Inferior parietal cortex (tissue), 1 donor: ENCODE data around the gene ACVR1.
"Not testable (repeated sequence)": the region's sequence is repeated elsewhere in the genome, so short reads cannot be mapped to it uniquely, and the experiment has no call there.

Experiments
- DNase-seq: peaks from one replicate; pipeline ENCODE4 v3.0.0-alpha.2; 2016; ENCODE audit errors: extremely low spot score

The ACVR1 gene

DNA sequence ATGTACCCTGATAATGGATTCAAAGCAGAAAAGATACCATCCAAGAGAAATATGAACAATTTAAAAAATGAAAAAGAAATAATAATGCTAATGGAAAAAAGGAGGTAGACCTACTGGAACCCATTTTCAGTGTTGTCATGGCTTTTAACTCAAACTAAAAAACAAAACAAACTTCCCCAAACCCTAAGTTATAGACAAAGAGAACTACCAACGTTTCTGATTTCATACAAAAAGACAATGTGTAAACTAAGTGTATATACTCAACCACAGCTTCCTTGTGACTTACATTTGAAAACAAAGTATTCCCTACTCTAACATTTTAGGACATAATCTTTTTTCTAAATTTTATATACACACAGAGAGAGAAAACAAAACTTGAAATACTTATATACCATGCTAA is 45.9 kb downstream of the ACVR1 start:
- DNase-seq = no peak

DNA sequence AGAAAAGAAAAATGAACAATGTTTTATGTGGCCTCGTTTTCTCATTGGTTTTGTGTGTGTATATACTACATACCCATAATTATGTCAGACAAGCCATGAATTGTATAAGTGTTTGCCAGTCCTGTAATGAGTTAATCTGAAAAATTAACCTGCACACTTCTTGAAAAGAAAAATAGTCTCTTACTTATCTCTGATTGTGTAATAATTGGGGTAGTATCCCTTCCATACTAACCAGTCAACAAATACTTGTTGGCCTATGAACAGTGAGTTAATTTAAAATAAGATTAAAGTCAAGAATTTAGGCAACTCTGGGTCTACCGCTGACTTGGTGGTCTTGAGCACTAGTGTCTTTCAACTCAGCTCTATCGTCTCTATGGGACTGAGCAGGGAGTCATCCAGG is 48.8 kb downstream of the ACVR1 start:
- no peak for DNase-seq

DNA sequence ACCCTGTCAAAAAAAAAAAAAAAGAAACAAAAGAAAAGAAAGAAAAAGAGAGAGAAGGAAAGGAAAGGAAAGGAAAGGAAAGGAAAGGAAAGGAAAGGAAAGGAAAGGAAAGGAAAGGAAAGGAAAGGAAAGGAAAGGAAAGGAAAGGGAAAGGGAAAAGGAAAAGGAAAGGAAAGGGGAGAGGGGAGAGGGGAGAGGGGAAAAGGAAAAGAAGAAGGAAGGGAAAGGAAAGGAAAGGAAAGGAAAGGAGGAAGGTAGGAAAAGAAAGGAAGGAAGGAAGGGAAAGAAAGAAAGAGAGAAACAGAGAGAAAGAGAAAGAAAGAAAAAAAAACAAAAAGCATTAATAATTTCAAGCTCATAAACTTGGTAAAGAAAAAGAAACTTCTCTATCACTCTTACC is 49.5 kb downstream of the ACVR1 start:
- DNase-seq = not testable (repeated sequence)

DNA sequence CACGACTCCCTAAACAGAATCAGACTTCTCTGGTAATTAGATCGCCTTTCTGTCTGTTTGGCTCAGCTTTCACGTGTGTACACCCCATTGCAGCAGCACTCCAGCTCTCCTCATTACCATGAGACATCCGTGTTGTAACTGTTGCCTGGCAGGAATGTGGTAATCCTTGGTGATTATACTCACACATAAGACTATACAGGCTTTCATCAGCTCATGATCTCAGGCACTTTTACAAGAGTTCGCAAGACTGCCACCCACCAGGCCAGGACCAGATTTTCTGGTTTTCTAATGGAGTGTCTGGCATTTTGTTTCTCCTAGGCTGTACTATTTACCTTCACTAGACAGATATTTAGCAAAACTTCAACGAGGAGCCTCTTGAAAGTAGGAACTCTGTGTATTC is 50.2 kb downstream of the ACVR1 start:
- no peak for DNase-seq

DNA sequence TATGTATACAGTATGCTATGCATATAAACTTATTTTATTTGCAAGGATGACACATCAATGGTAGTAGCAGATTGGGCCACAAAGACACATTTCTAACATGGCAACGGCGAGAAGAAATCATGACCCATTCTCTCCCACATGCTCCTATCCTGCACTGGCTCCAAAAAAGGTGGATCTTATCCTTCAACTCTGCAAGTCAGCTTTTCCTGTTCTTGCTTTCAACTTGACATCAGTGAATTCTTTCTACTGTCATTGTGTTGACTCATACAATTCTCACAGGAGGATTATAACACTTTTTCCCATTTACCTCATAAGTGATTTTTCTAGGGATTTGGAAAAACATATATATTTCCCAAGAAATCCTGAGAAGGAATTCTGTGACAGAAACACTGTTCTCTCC is 53.1 kb downstream of the ACVR1 start:
- DNase-seq = no peak

DNA sequence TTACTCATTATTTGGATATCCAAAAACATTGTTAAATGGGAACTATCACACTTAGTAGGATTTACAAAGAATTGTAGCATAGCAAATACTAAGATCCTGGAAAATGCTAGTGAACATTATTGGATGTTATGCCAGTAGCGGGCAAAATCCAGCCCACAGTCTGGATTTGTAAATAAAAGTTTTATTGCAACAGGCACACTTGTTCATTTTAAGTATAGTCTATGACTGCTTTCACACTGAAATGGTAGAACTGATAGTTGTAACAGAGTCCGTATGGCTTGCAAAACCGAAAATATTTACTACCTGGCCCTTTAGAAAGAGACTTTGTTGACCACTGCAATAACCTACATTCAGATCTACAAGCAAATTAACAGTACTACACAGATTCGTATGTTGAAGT is 53.6 kb downstream of the ACVR1 start:
- DNase-seq = no peak

DNA sequence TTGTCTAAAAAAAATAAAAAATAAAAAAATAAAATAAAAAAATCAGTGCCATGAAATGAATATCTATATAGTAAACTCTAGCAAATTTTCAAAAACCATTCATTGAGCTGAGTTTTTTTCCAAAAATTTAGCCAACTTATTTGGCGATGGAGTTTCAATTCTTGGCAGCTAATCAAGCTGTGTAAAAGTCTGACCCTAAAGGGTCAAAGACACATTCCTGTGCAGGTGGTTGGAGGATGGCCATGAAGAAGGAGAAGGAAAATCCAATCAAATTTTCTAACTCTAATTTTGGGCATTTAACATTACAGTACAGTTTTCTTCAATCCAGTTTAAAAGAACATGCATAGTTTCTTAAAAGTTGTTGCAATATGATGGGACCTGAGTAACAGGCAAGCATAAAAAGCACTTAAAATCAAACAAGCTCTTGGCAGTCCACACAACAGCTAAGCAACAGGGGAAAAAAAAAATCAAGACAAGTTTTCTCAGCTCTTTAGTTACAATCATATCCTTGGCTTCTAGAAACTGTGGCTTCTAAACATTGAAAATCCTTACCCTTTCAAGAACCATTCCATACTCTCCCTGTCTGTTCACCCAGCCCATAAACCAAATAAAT is 54.5 kb downstream of the ACVR1 start:
- DNase-seq = no peak

DNA sequence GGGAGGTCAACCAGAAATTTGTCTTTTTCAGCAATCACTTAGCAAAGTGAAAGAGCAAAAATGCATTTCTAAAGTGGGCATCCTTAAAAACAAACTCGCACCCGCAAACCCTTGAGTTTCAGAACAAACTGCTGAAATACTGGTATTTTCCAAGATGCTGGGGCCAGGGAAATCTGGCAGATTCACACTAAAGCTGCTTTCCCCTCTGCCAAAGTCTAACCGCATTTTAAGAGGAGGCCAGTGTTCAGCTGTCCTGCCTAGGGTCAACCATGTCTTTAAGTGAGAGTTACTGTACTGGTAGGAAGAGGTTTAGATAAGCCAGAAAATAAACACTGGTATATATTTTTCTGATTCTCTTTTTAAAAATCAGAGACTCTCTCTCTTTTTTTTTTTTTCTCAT is 55.9 kb downstream of the ACVR1 start:
- no peak for DNase-seq

DNA sequence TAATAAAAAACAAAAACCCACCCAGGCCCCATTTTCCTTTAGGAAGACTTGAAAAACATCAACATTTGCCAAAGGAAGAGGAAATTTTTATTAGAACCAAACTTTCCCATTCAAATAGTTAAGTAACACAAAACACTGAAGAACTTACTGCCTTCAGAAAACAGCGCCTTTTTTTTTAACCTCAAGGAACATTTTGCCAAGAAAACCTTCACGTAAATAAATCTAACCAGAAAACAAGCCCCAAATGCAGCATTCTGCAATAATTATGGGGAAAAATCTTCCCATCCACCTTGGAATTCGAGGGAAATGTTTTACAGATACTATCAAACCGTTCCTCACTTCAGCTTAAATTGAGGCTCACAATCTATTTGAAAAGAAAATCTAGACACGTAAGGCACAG is 56.4 kb downstream of the ACVR1 start:
- no peak for DNase-seq

DNA sequence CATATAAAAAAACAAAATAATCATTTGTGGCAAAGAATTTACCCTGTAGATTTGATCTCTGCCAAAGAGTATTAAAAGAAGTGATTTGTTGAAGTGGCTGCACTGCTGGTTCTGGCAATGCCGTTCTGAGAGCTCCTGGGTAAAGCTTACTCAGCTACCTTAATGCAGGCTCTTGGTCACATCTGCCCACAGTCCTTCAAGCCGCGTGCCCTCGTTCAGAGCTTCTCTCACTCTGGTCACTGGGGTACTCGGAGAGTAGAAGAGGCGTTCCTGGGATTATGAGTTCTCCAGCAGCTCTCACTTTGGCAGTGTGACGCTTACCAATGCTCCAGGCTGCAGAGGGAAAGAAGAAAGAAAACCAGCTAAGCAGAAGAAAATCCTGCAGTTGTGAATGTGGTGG is 57.9 kb downstream of the ACVR1 start:
- no peak for DNase-seq

DNA sequence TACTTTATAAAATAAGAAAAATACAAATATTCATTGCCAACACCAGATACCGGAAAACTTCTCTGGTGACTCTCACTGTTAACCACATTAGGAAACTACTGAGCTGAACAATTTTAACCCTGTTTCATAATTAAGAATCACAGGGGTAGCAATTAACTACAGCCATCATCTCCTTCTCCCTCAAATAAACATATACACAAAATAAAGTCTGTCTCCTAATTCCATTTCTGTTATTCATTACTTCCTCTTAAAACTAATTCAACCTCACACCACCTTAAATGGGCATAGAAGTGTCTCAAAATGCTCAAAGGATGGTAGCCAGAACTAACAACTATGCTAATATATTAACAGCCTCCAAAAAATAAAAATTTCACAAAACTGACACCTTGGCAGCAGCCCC is 60.7 kb downstream of the ACVR1 start:
- DNase-seq = no peak

DNA sequence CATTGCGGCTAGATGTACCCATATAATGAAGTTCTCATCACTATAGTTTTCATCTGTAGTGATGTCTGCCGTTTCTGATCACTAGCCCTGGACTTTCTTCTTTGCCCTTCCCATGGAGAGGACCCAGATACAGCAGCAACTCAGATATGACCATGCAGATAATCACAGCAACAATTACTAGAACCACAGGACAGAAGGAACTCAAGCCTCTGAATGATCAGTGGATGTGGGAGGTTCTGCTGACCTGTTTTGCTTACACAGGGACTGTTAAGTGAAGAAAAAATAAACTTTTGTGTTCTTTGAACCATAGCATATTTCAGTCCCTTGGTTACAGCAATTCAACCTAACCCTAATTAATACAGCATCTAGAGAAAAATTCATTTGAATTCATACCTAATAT is 62.7 kb downstream of the ACVR1 start:
- DNase-seq = no peak

DNA sequence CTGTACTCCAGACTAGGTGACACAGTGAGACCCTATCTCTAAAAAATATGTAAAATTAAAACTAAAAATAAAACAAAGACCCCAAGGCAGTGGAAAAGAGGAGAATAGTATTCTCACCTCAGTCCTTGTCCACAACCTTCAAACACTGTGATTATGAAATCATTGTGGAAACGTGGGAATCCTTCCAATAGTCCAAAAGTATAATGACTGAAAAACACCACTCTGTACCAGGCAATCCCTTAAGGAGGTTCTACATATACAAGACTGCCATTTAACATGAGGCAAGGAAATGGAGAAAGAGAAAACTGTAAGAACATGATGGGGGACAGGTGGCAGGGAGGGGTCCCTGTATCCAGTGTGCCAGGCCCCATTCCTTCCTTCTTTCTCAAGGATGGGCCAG is 66.1 kb downstream of the ACVR1 start:
- DNase-seq = no peak

DNA sequence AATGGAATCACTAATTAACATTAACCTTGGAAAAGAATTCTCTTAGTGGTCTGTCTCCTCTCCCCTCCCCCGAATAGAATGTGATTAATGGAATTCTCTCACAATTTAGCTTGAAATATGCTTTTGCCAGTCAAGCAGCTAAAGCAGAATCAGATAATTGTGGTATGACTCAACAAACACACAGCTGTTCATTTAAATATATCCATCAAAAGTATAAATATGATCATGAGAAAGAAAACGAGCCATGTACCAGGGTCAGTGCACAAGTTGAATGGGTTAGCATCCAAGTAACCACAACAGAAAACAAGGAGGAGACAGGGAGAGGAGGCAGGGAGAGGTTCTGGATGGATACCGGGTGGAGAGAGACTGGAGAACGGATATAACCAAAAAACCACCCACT is 66.9 kb downstream of the ACVR1 start:
- no peak for DNase-seq

DNA sequence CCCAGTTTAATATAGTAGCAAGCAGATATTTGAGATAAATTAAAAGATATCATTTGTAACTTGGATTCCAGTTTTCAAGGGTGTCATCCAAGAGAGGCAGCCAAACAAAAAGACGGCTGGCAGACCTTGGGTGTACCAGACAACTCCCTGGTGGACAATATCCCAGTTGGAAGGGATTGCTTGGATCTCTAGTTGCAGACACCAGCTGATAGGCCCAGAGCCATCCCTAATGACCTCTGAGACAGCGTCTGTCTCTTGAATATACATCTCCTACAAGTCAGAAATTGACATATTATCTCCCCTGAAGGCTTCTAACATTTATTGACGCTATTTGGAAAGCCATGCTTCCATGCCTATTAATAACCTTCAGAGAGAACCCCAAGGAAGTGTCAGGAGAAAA is 67.7 kb downstream of the ACVR1 start:
- DNase-seq = no peak

DNA sequence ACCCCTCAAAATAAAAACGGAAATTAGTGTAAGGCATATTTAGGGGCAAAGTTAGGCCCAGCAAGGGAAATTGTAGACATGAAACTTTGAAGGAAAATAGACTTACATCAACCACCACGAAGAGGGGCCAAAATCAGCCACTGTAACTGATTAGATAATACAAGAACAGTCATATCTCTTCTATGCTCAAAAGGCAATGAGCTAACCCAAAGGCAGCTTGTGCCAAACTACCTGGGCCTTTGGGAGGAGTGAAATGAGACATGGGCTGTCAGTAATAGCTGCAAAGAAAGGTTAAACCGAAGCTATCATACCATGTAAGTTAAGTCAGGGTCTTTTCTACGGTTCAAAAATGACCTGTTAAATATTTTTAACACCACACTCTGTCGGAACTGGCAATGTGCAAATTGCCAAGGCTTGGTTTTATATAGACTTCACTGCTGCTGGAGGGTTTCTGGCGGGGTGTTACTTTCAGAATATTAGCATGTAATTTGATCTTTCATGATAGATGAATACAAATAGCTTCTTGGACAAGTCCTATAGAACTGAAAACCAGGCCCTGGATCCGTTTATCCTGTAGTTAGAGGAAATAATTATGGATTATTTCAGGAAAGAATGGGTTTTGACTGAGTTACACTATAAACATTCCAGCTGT is 69.6 kb downstream of the ACVR1 start:
- no peak for DNase-seq

DNA sequence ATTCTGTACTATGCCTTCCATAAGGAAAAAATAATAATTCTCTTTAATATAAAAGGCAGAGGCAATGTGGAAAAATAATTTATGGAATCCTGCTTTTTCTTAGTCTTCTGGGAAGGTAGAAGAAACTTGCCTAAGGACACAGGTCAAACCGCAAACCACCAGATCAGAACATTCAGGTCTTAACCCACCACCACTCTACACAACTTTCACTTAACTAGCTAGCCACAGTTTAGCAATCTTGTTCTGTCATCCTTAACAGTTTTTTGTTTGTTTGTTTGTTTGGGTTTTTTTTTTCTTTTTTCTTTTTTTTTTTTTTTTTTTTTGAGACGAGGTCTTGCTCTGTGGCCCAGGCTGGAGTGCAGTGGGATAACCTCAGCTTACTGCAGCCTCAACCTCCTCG is 70.6 kb downstream of the ACVR1 start:
- DNase-seq = no peak

DNA sequence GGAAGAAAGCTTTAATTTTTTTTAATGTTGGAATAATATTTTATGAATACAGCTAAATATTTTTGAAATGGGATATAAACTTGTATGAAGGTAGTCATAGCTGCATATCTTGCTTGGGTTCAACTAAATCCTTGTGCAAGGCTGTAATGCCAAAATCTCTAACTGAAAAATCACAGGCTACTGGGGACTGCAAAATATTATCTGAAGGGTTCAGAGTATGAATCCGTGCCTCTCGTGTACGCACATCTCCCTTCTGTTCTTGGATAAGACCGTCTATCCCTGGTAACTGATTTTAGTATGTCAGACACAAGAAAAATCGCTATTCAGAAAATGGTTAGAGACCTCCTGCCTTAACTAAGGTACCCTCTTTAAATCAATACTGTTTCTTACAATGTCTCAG is 71.8 kb downstream of the ACVR1 start:
- no peak for DNase-seq

DNA sequence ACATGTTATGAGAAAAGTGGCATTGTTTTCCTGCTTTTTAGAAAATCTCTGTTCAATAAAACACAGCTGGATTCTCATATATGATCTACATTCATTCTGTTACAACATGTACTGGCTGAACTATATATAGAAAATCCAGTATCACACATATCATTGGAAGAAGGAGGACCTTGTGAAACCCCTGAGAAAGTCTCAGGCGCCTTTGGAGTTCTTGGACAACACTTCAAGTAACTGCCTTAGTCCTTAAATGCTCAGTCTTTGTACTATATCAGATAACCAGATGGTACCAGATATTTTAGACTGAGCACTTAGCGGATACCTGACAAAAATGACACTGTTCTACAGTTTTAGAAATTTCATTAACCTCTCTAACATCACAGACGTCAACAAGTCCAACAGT is 72.2 kb downstream of the ACVR1 start:
- DNase-seq = no peak

DNA sequence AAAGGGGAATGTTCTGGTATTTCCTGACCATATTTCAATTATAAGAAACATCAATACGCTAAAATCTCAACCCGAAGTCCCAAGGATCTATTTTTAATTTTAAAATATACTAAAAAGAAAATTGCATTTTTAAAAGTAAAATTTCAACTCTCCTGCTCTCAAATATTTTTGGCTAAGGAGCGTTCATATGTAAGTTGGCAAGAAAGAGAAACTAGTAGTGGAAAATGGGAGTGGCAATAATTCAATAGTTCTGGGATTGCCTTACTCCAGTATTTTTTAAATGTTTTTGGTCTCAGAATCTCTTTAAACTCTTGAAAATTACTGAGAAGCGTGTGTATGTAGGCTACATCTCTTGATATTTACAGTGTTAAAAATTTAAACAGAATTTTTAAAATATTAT is 72.7 kb downstream of the ACVR1 start:
- DNase-seq = no peak

DNA sequence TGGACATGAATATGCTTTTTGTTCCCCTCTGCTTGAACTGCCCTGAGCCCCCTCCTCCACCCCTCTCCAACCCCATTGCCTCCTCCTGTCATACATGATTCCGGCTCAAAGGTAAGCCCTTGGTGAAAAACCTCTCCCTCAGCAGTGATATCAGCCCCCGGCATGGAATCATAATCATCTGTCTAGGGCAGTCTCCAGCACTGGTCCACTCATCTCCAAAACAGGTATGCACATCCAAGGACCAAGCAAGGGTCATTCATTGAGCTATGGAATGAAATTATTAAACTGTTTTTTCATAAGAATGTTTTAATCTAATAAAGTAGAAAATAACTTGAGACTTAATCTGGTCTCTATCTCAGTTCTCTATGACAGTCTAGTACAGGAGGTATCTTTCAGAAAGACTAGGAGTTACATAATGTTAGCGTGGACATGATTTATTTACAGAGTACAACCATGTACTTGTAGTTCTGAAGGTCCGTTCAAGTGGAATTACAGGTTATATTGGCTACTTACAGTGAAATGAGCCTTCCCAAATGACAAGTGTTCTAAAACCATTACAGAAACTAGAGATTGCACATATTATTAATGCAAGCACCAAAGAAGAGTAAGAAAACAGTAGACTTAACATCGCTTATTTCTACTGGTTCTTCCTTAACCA is 75.2 kb downstream of the ACVR1 start:
- DNase-seq = no peak

DNA sequence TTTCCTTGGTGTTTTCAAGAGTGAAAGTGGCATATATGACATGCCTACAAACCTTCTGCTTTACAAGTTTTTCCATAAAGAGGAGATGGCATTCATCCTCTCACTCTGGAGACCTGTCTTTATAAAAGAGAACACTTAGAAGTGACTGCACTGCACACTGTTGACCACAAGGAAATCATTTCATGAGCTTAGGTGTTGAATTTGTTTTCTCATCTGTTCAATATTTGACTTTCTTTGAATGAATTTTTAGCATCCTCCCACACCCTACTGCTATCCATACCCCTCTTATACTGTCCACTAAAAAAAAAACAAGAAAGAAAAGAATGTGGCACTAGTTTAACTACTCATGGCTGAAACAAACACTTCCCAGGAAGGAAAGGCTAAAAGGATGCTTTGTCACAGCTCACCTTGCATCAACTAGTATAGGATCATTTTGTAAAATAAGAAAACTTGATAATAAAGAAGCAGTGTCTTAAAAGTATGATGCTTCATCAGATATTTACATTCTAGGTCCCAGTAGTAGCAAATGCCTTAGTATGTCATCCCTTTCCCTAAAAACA is 83.0 kb downstream of the ACVR1 start:
- no peak for DNase-seq

DNA sequence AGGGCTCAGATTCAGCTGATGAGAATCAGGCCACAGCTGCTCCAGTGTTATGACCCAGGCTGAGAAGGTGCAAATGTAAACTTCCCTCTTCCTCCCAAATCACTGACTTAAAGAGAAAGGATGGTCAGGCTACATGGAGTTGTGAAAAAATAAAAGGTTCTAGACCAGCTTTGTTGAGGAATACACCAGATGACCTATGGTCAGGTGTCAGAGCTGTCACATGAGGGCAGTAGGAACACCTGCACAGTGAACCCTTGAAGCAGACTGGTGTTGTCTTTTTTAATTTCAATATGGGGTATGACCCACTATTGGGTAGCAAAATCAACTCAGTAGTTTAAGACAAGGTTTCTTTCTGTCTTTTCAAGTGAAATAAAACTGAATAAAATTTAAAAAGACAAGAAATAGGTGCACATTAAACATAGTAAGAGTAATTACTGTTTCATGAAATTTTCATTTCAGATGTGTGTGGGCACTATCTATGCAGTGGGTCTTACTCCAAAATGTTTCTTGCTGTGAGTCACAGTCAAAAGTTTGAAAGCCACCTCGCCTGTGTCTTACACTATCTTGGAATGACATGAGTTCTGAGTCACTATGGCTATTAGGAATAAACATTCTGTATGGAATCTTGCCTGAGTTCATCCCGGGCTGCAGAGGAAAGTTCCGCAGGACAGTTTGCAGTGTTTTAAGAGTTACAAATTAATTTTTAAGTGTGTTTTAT is 83.6 kb downstream of the ACVR1 start:
- no peak for DNase-seq
